Mucosa of descending colon (tissue), 3 donors: ENCODE results near the gene SPTBN4. TPM values are rescaled to one million over a fixed set of nuclear protein-coding genes. Genes with fewer than 3 reads are reported as not detected.

Experiments
- ATAC-seq: fragments of 200-7000 bp; cut with Tn5 transposase; one replicate; pipeline ENCODE4 v1.9.1; 2020; ENCODE audit warnings: mild to moderate bottlenecking, moderate library complexity
- DNase-seq, 3 donors: peaks; one replicate each; pipeline ENCODE4 v3.0.0-alpha.2; 2020
- H3K36me3 ChIP-seq: fragments of 200-600 bp; one replicate; pipeline ENCODE4 v1.8.0; 2021; ENCODE audit warnings: low read depth, mild to moderate bottlenecking
- H3K4me1 ChIP-seq: fragments of 200-600 bp; one replicate; pipeline ENCODE4 v1.8.0; 2021; ENCODE audit warnings: low read depth, mild to moderate bottlenecking
- H3K4me3 ChIP-seq: fragments of 200-600 bp; one replicate; pipeline ENCODE4 v1.8.0; 2021; ENCODE audit warnings: mild to moderate bottlenecking
- H3K9me3 ChIP-seq: fragments of 200-600 bp; one replicate; pipeline ENCODE4 v1.8.0; 2021; ENCODE audit warnings: mild to moderate bottlenecking
- intact Hi-C, 2 donors: fragments of 100-400 bp; cut with DNase I in 1 of 2; cut with micrococcal nuclease in 1 of 2; formaldehyde crosslinking; loops; one replicate each; pipeline versions ENCODE4 v1.11.0 to v1.11.1; 2022; cut with DNase I, micrococcal nuclease
- total RNA-seq, 3 donors: library from RNA; stranded (reverse); fragmentation: NEBNext Ultra II Directional in 2 of 3; extraction: Animal tissue kit (Norgen Biotek cat#: 25700) in 2 of 3; gene quantifications; one replicate each; pipeline versions ENCODE4 v1.2.1 to v1.2.4, GENCODE V29; 2021 to 2023
- TF ChIP-seq, protein P1 (sequence below): fragments of 200-600 bp; IDR thresholded peaks from one replicate; pipeline ENCODE4 v1.8.0; 2022; ENCODE audit warnings: antibody characterized with exemption, mild to moderate bottlenecking
- donor health status: DM: no; HTN: no; CAD: no; lungs with moderate emphysema.
- donor health status: DM: no; HTN: no; CAD: no.
- donor health status: DM: no; HTN: yes; CAD: no.

Gene SPTBN4
- total RNA-seq, 3 donors from 2014 or later, result 0.29 to 4.1 (median 0.82) TPM

GRCh38 chr19:40578442-40578908, 111.7 kb downstream of the SPTBN4 start:
- Histone ChIP-seq H3K4me3 (no peak overlapping the region), H3K9me3 (no peaks in the 10 kb centered on the region), H3K4me1 (peaks cover 2% of the 10 kb centered on the region), H3K36me3 (no peaks in the 10 kb centered on the region)
- DNase-seq (no peak), ATAC-seq (no peak)
- intact Hi-C loops, result no loop called here
- TF ChIP-seq, protein P1, sequence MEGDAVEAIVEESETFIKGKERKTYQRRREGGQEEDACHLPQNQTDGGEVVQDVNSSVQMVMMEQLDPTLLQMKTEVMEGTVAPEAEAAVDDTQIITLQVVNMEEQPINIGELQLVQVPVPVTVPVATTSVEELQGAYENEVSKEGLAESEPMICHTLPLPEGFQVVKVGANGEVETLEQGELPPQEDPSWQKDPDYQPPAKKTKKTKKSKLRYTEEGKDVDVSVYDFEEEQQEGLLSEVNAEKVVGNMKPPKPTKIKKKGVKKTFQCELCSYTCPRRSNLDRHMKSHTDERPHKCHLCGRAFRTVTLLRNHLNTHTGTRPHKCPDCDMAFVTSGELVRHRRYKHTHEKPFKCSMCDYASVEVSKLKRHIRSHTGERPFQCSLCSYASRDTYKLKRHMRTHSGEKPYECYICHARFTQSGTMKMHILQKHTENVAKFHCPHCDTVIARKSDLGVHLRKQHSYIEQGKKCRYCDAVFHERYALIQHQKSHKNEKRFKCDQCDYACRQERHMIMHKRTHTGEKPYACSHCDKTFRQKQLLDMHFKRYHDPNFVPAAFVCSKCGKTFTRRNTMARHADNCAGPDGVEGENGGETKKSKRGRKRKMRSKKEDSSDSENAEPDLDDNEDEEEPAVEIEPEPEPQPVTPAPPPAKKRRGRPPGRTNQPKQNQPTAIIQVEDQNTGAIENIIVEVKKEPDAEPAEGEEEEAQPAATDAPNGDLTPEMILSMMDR, result no peak

- ATAC-seq (no peak), DNase-seq (no peak)
- no peak overlapping the region for H3K4me3 ChIP-seq
- H3K36me3 ChIP-seq, result no peaks in the 10 kb centered on the region
- peaks cover 2% of the 10 kb centered on the region for H3K4me1 ChIP-seq
- TF ChIP-seq, protein P1, result no peak
- intact Hi-C loops, result no loop called here
- no peaks in the 10 kb centered on the region for H3K9me3 ChIP-seq
These were observed 113.8 kb downstream of the SPTBN4 start for GRCh38 chr19:40580619-40581018.

- TF ChIP-seq, protein P1, result no peak
These were observed 114.7 kb downstream of the SPTBN4 start for GRCh38 chr19:40581531-40581930.

GRCh38 chr19:40582467-40582866, 115.7 kb downstream of the SPTBN4 start:
- no peaks in the 10 kb centered on the region for H3K9me3 ChIP-seq
- H3K4me3 ChIP-seq, result no peak overlapping the region
- H3K36me3 ChIP-seq, result no peaks in the 10 kb centered on the region
- TF ChIP-seq, protein P1, result no peak
- no peak for DNase-seq
- intact Hi-C loops, result no loop called here
- peaks cover under 1% of the 10 kb centered on the region for H3K4me1 ChIP-seq
- no peak for ATAC-seq

More at GRCh38 chr19:40581531-40581930, 114.7 kb downstream of the SPTBN4 start:
- ATAC-seq (no peak), DNase-seq (no peak)
- Histone ChIP-seq H3K9me3 (no peaks in the 10 kb centered on the region), H3K4me3 (no peak overlapping the region), H3K36me3 (no peaks in the 10 kb centered on the region), H3K4me1 (peaks cover 2% of the 10 kb centered on the region)
- intact Hi-C loops, result no loop called here

GRCh38 chr19:40583283-40583682, 116.5 kb downstream of the SPTBN4 start:
- no peaks in the 10 kb centered on the region for H3K4me1 ChIP-seq

More at GRCh38 chr19:40583283-40583682, 116.5 kb downstream of the SPTBN4 start:
- no peak for ATAC-seq
- no peaks in the 10 kb centered on the region for H3K36me3 ChIP-seq
- intact Hi-C loops, result no loop called here
- TF ChIP-seq, protein P1, result no peak
- DNase-seq, result no peak
- no peak overlapping the region for H3K4me3 ChIP-seq
- no peaks in the 10 kb centered on the region for H3K9me3 ChIP-seq
